Measurements from ENCODE around the gene ROMO1.
A peak's percentile ranks its signal among the peaks of the same experiment; 100 is the strongest.

Gene ROMO1

GRCh38 chr20:35726842-35727711 is 27.9 kb downstream of the ROMO1 start:
- no peaks in the 10 kb centered on the region for H3K27me3 ChIP-seq (replicated peaks; ENCODE audit: control insufficient read depth, insufficient read depth, low read length)

GRCh38 chr20:35729283-35729807 is 30.1 kb downstream of the ROMO1 start:
- peaks cover 37% of the 10 kb centered on the region for H3K4me1 ChIP-seq (ENCODE audit: control insufficient read depth, insufficient read depth, low read length)
- H3K9me3 ChIP-seq (ENCODE audit: control insufficient read depth, low read length): no peaks in the 10 kb centered on the region
- H3K9ac ChIP-seq (ENCODE audit: low read length): no peak overlapping the region
- no peak for DNase-seq (ENCODE audit: low read depth)
- no peaks in the 10 kb centered on the region for H3K27me3 ChIP-seq (replicated peaks; ENCODE audit: control insufficient read depth, insufficient read depth, low read length)
- H3K4me3 ChIP-seq (ENCODE audit: low read length): no peak overlapping the region
- H3K36me3 ChIP-seq (ENCODE audit: control insufficient read depth, insufficient read depth, low read length, severe bottlenecking): peaks cover 98% of the 10 kb centered on the region

More at GRCh38 chr20:35726842-35727711, 27.9 kb downstream of the ROMO1 start:
- DNase-seq (ENCODE audit: low read depth): no peak
- peaks cover 29% of the 10 kb centered on the region for H3K4me1 ChIP-seq (ENCODE audit: control insufficient read depth, insufficient read depth, low read length)
- no peaks in the 10 kb centered on the region for H3K9me3 ChIP-seq (ENCODE audit: control insufficient read depth, low read length)
- H3K4me3 ChIP-seq (ENCODE audit: low read length): no peak overlapping the region
- H3K9ac ChIP-seq (ENCODE audit: low read length): no peak overlapping the region
- peaks cover 98% of the 10 kb centered on the region for H3K36me3 ChIP-seq (ENCODE audit: control insufficient read depth, insufficient read depth, low read length, severe bottlenecking)

GRCh38 chr20:35729836-35730582 is 30.8 kb downstream of the ROMO1 start:
- peaks cover 44% of the 10 kb centered on the region for H3K4me1 ChIP-seq (ENCODE audit: control insufficient read depth, insufficient read depth, low read length)
- H3K9me3 ChIP-seq (ENCODE audit: control insufficient read depth, low read length): no peaks in the 10 kb centered on the region
- DNase-seq (ENCODE audit: low read depth): no peak
- peak overlapping the region; percentile 63 for H3K9ac ChIP-seq (ENCODE audit: low read length)
- peaks cover 98% of the 10 kb centered on the region for H3K36me3 ChIP-seq (ENCODE audit: control insufficient read depth, insufficient read depth, low read length, severe bottlenecking)
- H3K27me3 ChIP-seq (replicated peaks; ENCODE audit: control insufficient read depth, insufficient read depth, low read length): no peaks in the 10 kb centered on the region
- H3K4me3 ChIP-seq (ENCODE audit: low read length): peak overlapping the region; percentile 10

- Histone ChIP-seq H3K4me3 (ENCODE audit: low read length) (peak overlapping the region; percentile 10), H3K9me3 (ENCODE audit: control insufficient read depth, low read length) (no peaks in the 10 kb centered on the region), H3K27me3 (replicated peaks; ENCODE audit: control insufficient read depth, insufficient read depth, low read length) (no peaks in the 10 kb centered on the region), H3K9ac (ENCODE audit: low read length) (peak overlapping the region; percentile 63), H3K36me3 (ENCODE audit: control insufficient read depth, insufficient read depth, low read length, severe bottlenecking) (peaks cover 99% of the 10 kb centered on the region), H3K4me1 (ENCODE audit: control insufficient read depth, insufficient read depth, low read length) (peaks cover 52% of the 10 kb centered on the region)
- DNase-seq (ENCODE audit: low read depth): no peak
Observed at GRCh38 chr20:35730583-35731468, 31.6 kb downstream of the ROMO1 start.

GRCh38 chr20:35731469-35731788 is 32.2 kb downstream of the ROMO1 start:
- H3K36me3 ChIP-seq (ENCODE audit: control insufficient read depth, insufficient read depth, low read length, severe bottlenecking): peaks cover 99% of the 10 kb centered on the region
- no peaks in the 10 kb centered on the region for H3K9me3 ChIP-seq (ENCODE audit: control insufficient read depth, low read length)
- peak overlapping the region; percentile 63 for H3K9ac ChIP-seq (ENCODE audit: low read length)
- peak overlapping the region; percentile 10 for H3K4me3 ChIP-seq (ENCODE audit: low read length)
- no peak for DNase-seq (ENCODE audit: low read depth)
- peaks cover 58% of the 10 kb centered on the region for H3K4me1 ChIP-seq (ENCODE audit: control insufficient read depth, insufficient read depth, low read length)
- H3K27me3 ChIP-seq (replicated peaks; ENCODE audit: control insufficient read depth, insufficient read depth, low read length): no peaks in the 10 kb centered on the region

GRCh38 chr20:35731862-35732643 is 32.8 kb downstream of the ROMO1 start:
- Histone ChIP-seq H3K27me3 (replicated peaks; ENCODE audit: control insufficient read depth, insufficient read depth, low read length) (no peaks in the 10 kb centered on the region), H3K9me3 (ENCODE audit: control insufficient read depth, low read length) (no peaks in the 10 kb centered on the region), H3K4me3 (ENCODE audit: low read length) (no peak overlapping the region), H3K36me3 (ENCODE audit: control insufficient read depth, insufficient read depth, low read length, severe bottlenecking) (peaks cover 98% of the 10 kb centered on the region), H3K9ac (ENCODE audit: low read length) (peak overlapping the region; percentile 63), H3K4me1 (ENCODE audit: control insufficient read depth, insufficient read depth, low read length) (peaks cover 59% of the 10 kb centered on the region)
- DNase-seq (ENCODE audit: low read depth): no peak

- H3K9ac ChIP-seq (ENCODE audit: low read length): no peak overlapping the region
- H3K36me3 ChIP-seq (ENCODE audit: control insufficient read depth, insufficient read depth, low read length, severe bottlenecking): peaks cover 99% of the 10 kb centered on the region
- DNase-seq (ENCODE audit: low read depth): no peak
- no peak overlapping the region for H3K4me3 ChIP-seq (ENCODE audit: low read length)
- peaks cover 59% of the 10 kb centered on the region for H3K4me1 ChIP-seq (ENCODE audit: control insufficient read depth, insufficient read depth, low read length)
- H3K9me3 ChIP-seq (ENCODE audit: control insufficient read depth, low read length): no peaks in the 10 kb centered on the region
- H3K27me3 ChIP-seq (replicated peaks; ENCODE audit: control insufficient read depth, insufficient read depth, low read length): no peaks in the 10 kb centered on the region
Observed at GRCh38 chr20:35732644-35732982, 33.4 kb downstream of the ROMO1 start.

GRCh38 chr20:35734374-35734773 is 35.2 kb downstream of the ROMO1 start:
- DNase-seq (ENCODE audit: low read depth): no peak
- H3K9me3 ChIP-seq (ENCODE audit: control insufficient read depth, low read length): no peaks in the 10 kb centered on the region
- peak overlapping the region; percentile 10 for H3K9ac ChIP-seq (ENCODE audit: low read length)
- H3K4me3 ChIP-seq (ENCODE audit: low read length): no peak overlapping the region
- peaks cover 98% of the 10 kb centered on the region for H3K36me3 ChIP-seq (ENCODE audit: control insufficient read depth, insufficient read depth, low read length, severe bottlenecking)
- peaks cover 70% of the 10 kb centered on the region for H3K4me1 ChIP-seq (ENCODE audit: control insufficient read depth, insufficient read depth, low read length)
- H3K27me3 ChIP-seq (replicated peaks; ENCODE audit: control insufficient read depth, insufficient read depth, low read length): no peaks in the 10 kb centered on the region

- H3K4me3 ChIP-seq (ENCODE audit: low read length): no peak overlapping the region
- H3K9ac ChIP-seq (ENCODE audit: low read length): peak overlapping the region; percentile 39
- no peak for DNase-seq (ENCODE audit: low read depth)
- H3K36me3 ChIP-seq (ENCODE audit: control insufficient read depth, insufficient read depth, low read length, severe bottlenecking): peaks cover 98% of the 10 kb centered on the region
- H3K4me1 ChIP-seq (ENCODE audit: control insufficient read depth, insufficient read depth, low read length): peaks cover 69% of the 10 kb centered on the region
- no peaks in the 10 kb centered on the region for H3K9me3 ChIP-seq (ENCODE audit: control insufficient read depth, low read length)
- H3K27me3 ChIP-seq (replicated peaks; ENCODE audit: control insufficient read depth, insufficient read depth, low read length): no peaks in the 10 kb centered on the region
Observed at GRCh38 chr20:35734777-35735649, 35.8 kb downstream of the ROMO1 start.
